Osteoblast (primary cell): Measurements from ENCODE around the gene TMEM140. TPM values are rescaled to one million over a fixed set of nuclear protein-coding genes. Genes with fewer than 3 reads are reported as not detected.
"Not testable (repeated sequence)": the region's sequence is repeated elsewhere in the genome, so short reads cannot be mapped to it uniquely, and the experiment has no call there.

Source experiments
- DNase-seq: peaks from one replicate; pipeline ENCODE4 v3.0.0; 2011; ENCODE audit warnings: low spot score, mixed read lengths; ENCODE audit not compliant: insufficient read length; ENCODE audit errors: missing footprints
- H2AFZ ChIP-seq: 2 replicates; pipeline ENCODE4 v1.6.0; 2011; ENCODE audit warnings: mild to moderate bottlenecking, low read length
- H3K27ac ChIP-seq: 2 replicates; pipeline ENCODE4 v1.5.1; 2011; ENCODE audit warnings: mild to moderate bottlenecking, low read depth, low read length, moderate library complexity
- H3K27me3 ChIP-seq: 2 replicates; pipeline ENCODE4 v1.6.0; 2012; ENCODE audit warnings: mild to moderate bottlenecking, control low read depth, inconsistent platforms, low read length, moderate library complexity; ENCODE audit not compliant: insufficient read depth
- H3K36me3 ChIP-seq: 2 replicates; pipeline ENCODE4 v1.5.1; 2011; ENCODE audit warnings: mild to moderate bottlenecking, low read length, control low read depth, moderate library complexity; ENCODE audit not compliant: insufficient read depth
- H3K4me1 ChIP-seq: 2 replicates; pipeline ENCODE4 v1.5.1; 2011; ENCODE audit warnings: mild to moderate bottlenecking, low read length, control low read depth, moderate library complexity; ENCODE audit not compliant: insufficient read depth
- H3K4me2 ChIP-seq: 2 replicates; pipeline ENCODE4 v1.6.0; 2011; ENCODE audit warnings: mild to moderate bottlenecking, low read length; ENCODE audit not compliant: insufficient read depth
- H3K4me3 ChIP-seq: fragments of 200-600 bp; sonication (generic); 3 replicates; pipeline ENCODE4 v1.5.1; 2012; ENCODE audit warnings: mild to moderate bottlenecking, low read length, inconsistent platforms; ENCODE audit not compliant: insufficient read depth
- H3K79me2 ChIP-seq: 2 replicates; pipeline ENCODE4 v1.6.0; 2012; ENCODE audit warnings: mild to moderate bottlenecking, low read length, control low read depth, inconsistent platforms; ENCODE audit not compliant: insufficient read depth
- H3K9me3 ChIP-seq: 2 replicates; pipeline ENCODE4 v1.5.1; 2011; ENCODE audit warnings: low read depth, low read length, control low read depth
- H4K20me1 ChIP-seq: 2 replicates; pipeline ENCODE4 v1.6.0; 2012; ENCODE audit warnings: mild to moderate bottlenecking, low read length, control low read depth; ENCODE audit not compliant: insufficient read depth
- CTCF ChIP-seq: IDR thresholded peaks from 2 replicates; pipeline ENCODE4 v1.5.1; 2011; ENCODE audit warnings: mild to moderate bottlenecking, low read depth, low read length, moderate library complexity; ENCODE audit errors: extremely low read depth
- total RNA-seq: library from RNA; depleted of rRNA; stranded (reverse); fragments of >200 nt; gene quantifications from 2 replicates; pipeline ENCODE4 v1.2.3, GENCODE V29; 2012

Gene TMEM140
- total RNA-seq, 1 donor: 14.1 TPM

GRCh38 chr7:135170274-135170997 lies 22.6 kb downstream of the TMEM140 start, which contains the start of gene CYREN:
TSS of gene CYREN (minus strand) at chr7:135170707. CDS start at chr7:135168922, 1,785 bp downstream.
- peaks cover 24% of the 10 kb centered on the region for H3K4me1 ChIP-seq
- H3K79me2 ChIP-seq: peaks cover 28% of the 10 kb centered on the region
- peak; percentile 99 for DNase-seq
- H3K27me3 ChIP-seq: no peaks in the 10 kb centered on the region
- no peaks in the 10 kb centered on the region for H3K9me3 ChIP-seq
- peak within 1 kb of the TSS; percentile 88 for H3K4me2 ChIP-seq
- peak within 1 kb of the TSS; percentile 90 for H3K4me3 ChIP-seq
- peak within 1 kb of the TSS; percentile 89 for H3K27ac ChIP-seq
- peaks cover 16% of the 10 kb centered on the region for H4K20me1 ChIP-seq
- peak within 1 kb of the TSS; percentile 91 for H2AFZ ChIP-seq
- H3K36me3 ChIP-seq: peaks cover 31% of the 10 kb centered on the region
- TF ChIP-seq CTCF: peak; percentile 56

- peaks cover 16% of the 10 kb centered on the region for H4K20me1 ChIP-seq
- peak overlapping the region; percentile 89 for H3K27ac ChIP-seq
- peaks cover 28% of the 10 kb centered on the region for H3K79me2 ChIP-seq
- DNase-seq, H3K27me3 ChIP-seq, H3K9me3 ChIP-seq: not testable (repeated sequence)
- peaks cover 24% of the 10 kb centered on the region for H3K4me1 ChIP-seq
- peak overlapping the region; percentile 90 for H3K4me3 ChIP-seq
- peak overlapping the region; percentile 88 for H3K4me2 ChIP-seq
- peak overlapping the region; percentile 91 for H2AFZ ChIP-seq
- peaks cover 25% of the 10 kb centered on the region for H3K36me3 ChIP-seq
These were observed 23.2 kb downstream of the TMEM140 start for GRCh38 chr7:135170998-135171481.

- peaks cover 24% of the 10 kb centered on the region for H3K4me1 ChIP-seq
- H3K36me3 ChIP-seq: peaks cover 18% of the 10 kb centered on the region
- DNase-seq: peak; percentile 83
- not testable (repeated sequence) for H3K9me3 ChIP-seq, H3K27me3 ChIP-seq
- peak overlapping the region; percentile 91 for H2AFZ ChIP-seq
- H4K20me1 ChIP-seq: peaks cover 16% of the 10 kb centered on the region
- peak overlapping the region; percentile 35 for H3K4me3 ChIP-seq
- peaks cover 28% of the 10 kb centered on the region for H3K79me2 ChIP-seq
- peak overlapping the region; percentile 57 for H3K4me2 ChIP-seq
- peak overlapping the region; percentile 58 for H3K27ac ChIP-seq
These were observed 23.9 kb downstream of the TMEM140 start for GRCh38 chr7:135171581-135172291.

GRCh38 chr7:135173916-135174315 lies 26.0 kb downstream of the TMEM140 start:
- not testable (repeated sequence) for H3K79me2 ChIP-seq, H3K27me3 ChIP-seq, H3K36me3 ChIP-seq, H4K20me1 ChIP-seq, DNase-seq, H3K4me3 ChIP-seq, H3K9me3 ChIP-seq, H3K4me2 ChIP-seq, H2AFZ ChIP-seq, H3K27ac ChIP-seq
- H3K4me1 ChIP-seq: peaks cover 19% of the 10 kb centered on the region

- no peak for DNase-seq
- TF ChIP-seq CTCF: no peak
- Histone ChIP-seq H3K4me3 (no peak overlapping the region), H4K20me1 (no peaks in the 10 kb centered on the region), H3K9me3 (no peaks in the 10 kb centered on the region), H3K79me2 (no peaks in the 10 kb centered on the region), H3K4me1 (peaks cover 10% of the 10 kb centered on the region), H3K27ac (no peak overlapping the region), H3K4me2 (no peak overlapping the region), H2AFZ (no peak overlapping the region), H3K36me3 (no peaks in the 10 kb centered on the region), H3K27me3 (no peaks in the 10 kb centered on the region)
These were observed 27.1 kb downstream of the TMEM140 start for GRCh38 chr7:135174941-135175340.
